RWPE1 (cell line): ENCODE results near the gene ZNRD2.

Source experiments
- CTCF ChIA-PET: fragments of 350-600 bp; sonication (Branson Sonifier 250); formaldehyde crosslinking; extraction: SDS; loops from one replicate; lab custom pipeline; 2021; lab: Yijun Ruan, JAX
- POLR2A ChIA-PET: fragments of 400-600 bp; formaldehyde crosslinking; extraction: SDS; loops from one replicate; lab custom pipeline; 2020; ENCODE audit warnings: antibody characterized with exemption; ENCODE audit not compliant: low non-redundant PET; lab: Yijun Ruan, JAX
- DNase-seq: peaks from one replicate; pipeline ENCODE4 v3.0.0; 2012; ENCODE audit warnings: low spot score
- H3K27ac ChIP-seq: fragments of 450-650 bp; 2 replicates; pipeline ENCODE4 v1.5.1; 2017
- CTCF ChIP-seq: fragments of 450-650 bp; conservative IDR thresholded peaks from 2 replicates; pipeline ENCODE4 v1.5.1; 2017; ENCODE audit warnings: low read depth, mild to moderate bottlenecking

Gene ZNRD2

GRCh38 chr11:65551572-65552387 lies 18.5 kb upstream of the ZNRD2 start:
- H3K27ac ChIP-seq: no peak overlapping the region
- no peak for DNase-seq
- peak; percentile 54; the same call in 1 of the 2 replicates for TF ChIP-seq CTCF
- POLR2A ChIA-PET: no interaction called here
- CTCF ChIA-PET: interaction anchor here (0.5 to 2.2 kb wide), 12 partner anchors 9 to 271 kb away, joined by 3 to 12 read pairs (median 3); no protein-coding TSS in a partner anchor

- 0 out of 2 replicates have a peak, but pooled peaks have one; percentile 5 for TF ChIP-seq CTCF
- DNase-seq: no peak
- ChIA-PET CTCF (interaction anchor here (0.5 to 2.2 kb wide), 10 partner anchors 8 to 272 kb away, joined by 3 to 12 read pairs (median 3); no protein-coding TSS in a partner anchor), POLR2A (no interaction called here)
- H3K27ac ChIP-seq: no peak overlapping the region
These were observed 17.8 kb upstream of the ZNRD2 start for GRCh38 chr11:65552388-65552951.

- POLR2A ChIA-PET: no interaction called here
- TF ChIP-seq CTCF: no peak
- CTCF ChIA-PET: no interaction called here
- no peak for DNase-seq
- no peak overlapping the region for H3K27ac ChIP-seq
These were observed 16.8 kb upstream of the ZNRD2 start for GRCh38 chr11:65553301-65554001.

- no peak for DNase-seq
- TF ChIP-seq CTCF: no peak
- H3K27ac ChIP-seq: peak overlapping the region; percentile 86
- POLR2A ChIA-PET: interaction anchor here (1.3 kb wide), 1 partner anchor 14 kb away, joined by 3 read pairs; no protein-coding TSS in a partner anchor
- CTCF ChIA-PET: interaction anchor here (1.8 kb wide), 1 partner anchor 14 kb away, joined by 15 read pairs; no protein-coding TSS in a partner anchor
These were observed 16.0 kb upstream of the ZNRD2 start for GRCh38 chr11:65554057-65554818.

GRCh38 chr11:65554842-65555430 lies 15.3 kb upstream of the ZNRD2 start:
- CTCF ChIA-PET: interaction anchor here (1.8 kb wide), 1 partner anchor 14 kb away, joined by 15 read pairs; no protein-coding TSS in a partner anchor
- POLR2A ChIA-PET: interaction anchor here (1.3 kb wide), 1 partner anchor 14 kb away, joined by 3 read pairs; no protein-coding TSS in a partner anchor
- DNase-seq: no peak
- peak overlapping the region; percentile 86 for H3K27ac ChIP-seq
- TF ChIP-seq CTCF: no peak
